Gastrocnemius medialis (tissue), 4 donors: Measurements from ENCODE around the gene VSNL1.

ENCODE experiments used
- POLR2A ChIP-seq, 2 donors: fragments of 450-650 bp; IDR thresholded peaks; one replicate each; pipeline ENCODE4 v1.6.1; 2017; ENCODE audit warnings: antibody characterized with exemption in 2 of 2, mild to moderate bottlenecking in 2 of 2, moderate library complexity in 2 of 2
- TF ChIP-seq, protein P1 (sequence below), 5 experiments: fragments of 450-650 bp in 3 of 5; fragments of 200-600 bp in 2 of 5; sonication (generic) in 2 of 5; IDR thresholded peaks in 4 of 5; conservative IDR thresholded peaks in 1 of 5; 1 replicate in 4 of 5; 2 replicates in 1 of 5; pipeline ENCODE4 v1.5.1; 2016 to 2019; ENCODE audit warnings: antibody characterized with exemption in 5 of 5, mild to moderate bottlenecking in 3 of 5, moderate library complexity in 3 of 5

DNA sequence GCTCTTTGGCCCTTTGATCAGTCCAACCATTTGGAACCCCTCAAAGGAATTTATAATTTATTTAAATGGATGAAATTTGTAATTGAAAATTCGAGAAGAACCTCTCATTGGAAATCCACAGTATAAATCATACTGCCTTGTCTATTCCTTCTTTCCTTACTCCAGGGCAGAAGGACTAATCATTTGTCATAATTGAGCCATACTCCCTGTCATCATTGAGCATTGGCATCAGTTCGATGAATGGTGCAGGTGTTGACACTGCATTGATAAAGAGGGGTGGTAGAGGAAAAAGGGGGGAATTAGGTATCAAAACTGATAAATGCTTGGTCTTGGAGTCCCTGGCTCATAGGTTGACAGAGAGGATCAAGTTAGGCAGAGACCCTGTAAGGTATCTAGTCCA is 2.0 kb downstream of the VSNL1 start:
- no peak for TF ChIP-seq POLR2A (IDR thresholded peaks at IDR 0.05)
- TF ChIP-seq, protein P1, sequence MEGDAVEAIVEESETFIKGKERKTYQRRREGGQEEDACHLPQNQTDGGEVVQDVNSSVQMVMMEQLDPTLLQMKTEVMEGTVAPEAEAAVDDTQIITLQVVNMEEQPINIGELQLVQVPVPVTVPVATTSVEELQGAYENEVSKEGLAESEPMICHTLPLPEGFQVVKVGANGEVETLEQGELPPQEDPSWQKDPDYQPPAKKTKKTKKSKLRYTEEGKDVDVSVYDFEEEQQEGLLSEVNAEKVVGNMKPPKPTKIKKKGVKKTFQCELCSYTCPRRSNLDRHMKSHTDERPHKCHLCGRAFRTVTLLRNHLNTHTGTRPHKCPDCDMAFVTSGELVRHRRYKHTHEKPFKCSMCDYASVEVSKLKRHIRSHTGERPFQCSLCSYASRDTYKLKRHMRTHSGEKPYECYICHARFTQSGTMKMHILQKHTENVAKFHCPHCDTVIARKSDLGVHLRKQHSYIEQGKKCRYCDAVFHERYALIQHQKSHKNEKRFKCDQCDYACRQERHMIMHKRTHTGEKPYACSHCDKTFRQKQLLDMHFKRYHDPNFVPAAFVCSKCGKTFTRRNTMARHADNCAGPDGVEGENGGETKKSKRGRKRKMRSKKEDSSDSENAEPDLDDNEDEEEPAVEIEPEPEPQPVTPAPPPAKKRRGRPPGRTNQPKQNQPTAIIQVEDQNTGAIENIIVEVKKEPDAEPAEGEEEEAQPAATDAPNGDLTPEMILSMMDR (IDR thresholded peaks at IDR 0.05 in 4 of 5, conservative IDR thresholded peaks at IDR 0.05 in 1 of 5) = no peak
